Measurements from ENCODE around the gene WWOX.
"Not testable (repeated sequence)": the region's sequence is repeated elsewhere in the genome, so short reads cannot be mapped to it uniquely, and the experiment has no call there.

WWOX gene

DNA sequence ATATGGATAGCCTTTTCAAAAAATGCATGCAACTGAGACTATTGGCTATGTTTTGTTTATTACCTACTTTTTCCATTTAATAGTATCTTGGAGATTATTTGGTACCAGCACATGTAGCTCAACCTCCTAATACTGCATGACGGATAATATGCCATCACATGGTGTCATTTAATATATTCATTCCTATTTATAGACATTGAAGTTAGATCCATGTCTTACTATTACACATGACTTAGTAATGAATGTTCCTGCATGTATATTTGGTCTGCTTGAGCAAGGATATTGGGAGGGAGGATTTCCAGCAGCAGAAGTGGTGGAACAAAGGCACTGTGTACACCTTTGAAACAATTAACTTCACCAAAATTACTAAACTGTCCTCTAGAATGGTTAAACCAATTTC is 561.3 kb downstream of the WWOX start:
- no peak for DNase-seq (ENCODE audit: low spot score)

- DNase-seq (ENCODE audit: low spot score), result no peak
Measured at GRCh38 chr16:78663690-78664089, 564.2 kb downstream of the WWOX start.

- DNase-seq (ENCODE audit: low spot score), result peak; percentile 15
Measured at GRCh38 chr16:78664811-78665772, 565.6 kb downstream of the WWOX start.

GRCh38 chr16:78666318-78666717 is 566.9 kb downstream of the WWOX start:
- no peak for DNase-seq (ENCODE audit: low spot score)

GRCh38 chr16:78667675-78668074 is 568.2 kb downstream of the WWOX start:
- DNase-seq (ENCODE audit: low spot score), result no peak

DNA sequence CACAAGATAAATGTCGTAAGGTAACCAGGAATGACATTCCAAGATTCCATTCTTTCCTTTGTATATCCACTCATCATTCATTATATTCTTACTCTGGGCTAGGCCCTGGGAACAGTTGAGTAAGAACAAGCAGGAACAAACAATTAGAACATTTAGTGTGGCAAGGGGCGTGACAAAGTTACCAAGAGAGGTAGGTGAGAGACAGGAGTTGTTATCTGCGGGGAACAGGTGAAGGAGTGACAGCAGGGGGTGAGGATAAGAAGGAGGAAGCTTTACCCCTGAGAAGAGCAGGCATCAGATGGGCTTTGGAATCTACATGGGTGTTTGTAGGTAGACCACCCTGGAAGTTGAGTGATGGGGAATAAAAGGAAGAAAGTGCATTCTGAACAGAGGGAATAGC is 568.9 kb downstream of the WWOX start:
- no peak for DNase-seq (ENCODE audit: low spot score)

- peak; percentile 18 for DNase-seq (ENCODE audit: low spot score)
Measured at GRCh38 chr16:78669994-78670393, 570.5 kb downstream of the WWOX start.

GRCh38 chr16:78672779-78673556 is 573.5 kb downstream of the WWOX start:
- no peak for DNase-seq (ENCODE audit: low spot score)

GRCh38 chr16:78673884-78674283 is 574.4 kb downstream of the WWOX start:
- DNase-seq (ENCODE audit: low spot score), result no peak

DNA sequence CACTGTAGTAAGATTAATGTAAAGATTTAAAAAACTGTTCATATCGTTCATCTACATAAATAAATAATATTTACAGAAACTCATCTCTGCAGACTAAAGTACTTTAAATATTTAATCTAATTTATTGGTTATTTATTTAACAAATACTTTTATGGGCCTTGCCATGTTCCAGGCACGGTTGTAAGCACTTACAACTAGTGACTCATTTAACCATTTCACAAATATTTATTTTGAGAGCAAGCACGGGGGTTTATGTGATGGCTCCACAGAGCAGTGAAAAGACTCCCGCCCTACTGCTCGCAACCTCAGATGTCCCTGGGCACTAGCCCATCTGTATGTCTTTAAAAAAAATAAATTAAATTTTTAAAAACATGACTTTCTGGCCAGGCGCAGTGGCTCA is 575.9 kb downstream of the WWOX start:
- DNase-seq (ENCODE audit: low spot score), result no peak

- no peak for DNase-seq (ENCODE audit: low spot score)
Measured at GRCh38 chr16:78675951-78676792, 576.7 kb downstream of the WWOX start.

GRCh38 chr16:78677181-78677731 is 577.8 kb downstream of the WWOX start:
- no peak for DNase-seq (ENCODE audit: low spot score)

GRCh38 chr16:78679546-78679945 is 580.1 kb downstream of the WWOX start:
- DNase-seq (ENCODE audit: low spot score), result no peak

GRCh38 chr16:78681743-78682142 is 582.3 kb downstream of the WWOX start:
- no peak for DNase-seq (ENCODE audit: low spot score)

GRCh38 chr16:78684030-78684611 is 584.7 kb downstream of the WWOX start:
- no peak for DNase-seq (ENCODE audit: low spot score)

DNA sequence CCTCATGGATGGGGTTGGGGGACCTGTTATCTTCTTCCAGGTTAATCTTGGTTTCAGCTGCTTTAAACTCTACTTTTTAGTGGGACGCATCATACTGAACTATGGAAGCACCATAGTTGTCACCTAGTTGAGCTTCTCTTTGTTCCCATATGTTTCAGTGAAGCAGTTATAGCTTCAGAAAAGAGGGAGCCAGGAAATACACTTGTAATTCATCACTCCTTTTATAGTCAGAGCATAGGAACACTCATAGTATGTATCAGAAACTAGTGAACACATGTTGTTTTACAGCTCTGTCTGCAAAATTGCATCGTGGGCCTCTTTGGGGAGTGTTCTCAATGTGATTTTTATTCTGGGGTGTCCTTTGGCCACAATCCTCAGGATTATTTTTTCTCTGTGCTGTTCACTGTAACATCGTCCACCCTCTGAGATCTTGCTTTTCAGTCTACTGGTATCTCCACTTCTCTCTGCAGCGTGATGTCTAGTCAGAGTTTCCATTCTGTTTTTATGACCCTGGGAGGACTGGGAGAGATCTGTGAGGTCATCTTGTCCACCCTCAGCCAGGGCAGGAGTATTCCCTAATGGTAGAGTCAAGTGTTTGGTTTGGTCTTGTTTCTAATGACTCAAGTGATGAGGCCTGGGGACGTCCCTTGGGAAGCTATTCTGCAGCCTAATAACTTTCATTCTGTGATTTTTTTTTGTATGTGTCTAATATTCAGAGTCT is 585.4 kb downstream of the WWOX start:
- DNase-seq (ENCODE audit: low spot score), result no peak

DNA sequence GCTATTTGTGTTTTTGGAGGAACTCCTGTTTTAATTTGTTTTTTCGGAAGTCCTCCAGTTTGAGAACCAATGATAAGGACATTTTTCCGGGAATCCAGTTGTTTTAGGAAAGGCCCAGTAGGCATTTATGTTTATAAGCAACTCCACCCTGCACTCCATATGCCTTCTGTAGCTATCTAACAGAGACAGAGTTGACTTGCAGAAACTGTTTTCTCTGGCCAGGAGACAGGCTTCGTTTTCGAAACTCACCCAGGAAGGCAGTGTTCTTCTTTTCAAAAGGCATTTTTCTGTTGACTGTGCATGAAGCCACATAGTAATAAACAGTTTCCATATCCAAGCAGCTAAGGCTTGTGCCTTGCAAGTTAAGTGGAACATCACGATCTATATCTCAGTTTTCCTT is 587.1 kb downstream of the WWOX start:
- DNase-seq (ENCODE audit: low spot score), result no peak

- DNase-seq (ENCODE audit: low spot score), result no peak
Measured at GRCh38 chr16:78689028-78689427, 589.6 kb downstream of the WWOX start.

GRCh38 chr16:78689536-78689935 is 590.1 kb downstream of the WWOX start:
- DNase-seq (ENCODE audit: low spot score), result no peak

- DNase-seq (ENCODE audit: low spot score), result no peak
Measured at GRCh38 chr16:78690510-78690909, 591.1 kb downstream of the WWOX start.

DNA sequence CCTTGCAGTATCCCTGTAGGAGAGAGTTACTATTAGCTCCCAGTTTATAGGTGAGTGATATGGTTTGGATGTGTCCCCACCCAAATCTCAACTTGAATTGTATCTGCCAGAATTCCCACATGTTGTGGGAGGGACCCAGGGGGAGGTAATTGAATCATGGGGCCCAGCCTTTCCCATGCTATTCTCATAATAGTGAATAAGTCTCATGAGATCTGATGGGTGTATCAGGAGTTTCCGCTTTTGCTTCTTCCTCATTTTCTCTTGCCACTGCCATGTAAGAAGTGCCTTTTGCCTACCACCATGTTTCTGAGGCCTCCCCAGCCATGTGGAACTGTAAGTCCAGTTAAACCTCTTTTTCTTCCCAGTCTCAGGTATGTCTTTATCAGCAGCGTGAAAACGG is 592.3 kb downstream of the WWOX start:
- DNase-seq (ENCODE audit: low spot score), result not testable (repeated sequence)
